Measurements from ENCODE around the gene PHF19.

DNA sequence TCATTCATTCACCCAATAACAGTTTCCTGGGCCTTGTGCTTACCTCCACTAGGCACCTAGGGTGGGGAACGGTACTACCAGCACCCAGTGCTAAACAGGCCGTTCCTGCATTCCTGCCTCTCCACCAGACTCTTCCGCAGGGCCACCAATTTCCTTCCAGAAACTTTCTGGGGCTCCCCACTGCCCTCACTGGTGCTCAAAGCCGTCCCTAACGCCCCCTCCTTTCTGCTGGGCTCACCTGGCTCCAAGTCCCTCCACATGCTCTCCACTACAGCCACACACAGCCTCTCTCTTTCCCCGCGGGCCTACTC is 1.4 kb downstream of the PHF19 start:
- TF ChIP-seq EZH2 (IDR thresholded peaks at IDR 0.05; ENCODE audit: low read length), result no peak
- TF ChIP-seq, protein P1, sequence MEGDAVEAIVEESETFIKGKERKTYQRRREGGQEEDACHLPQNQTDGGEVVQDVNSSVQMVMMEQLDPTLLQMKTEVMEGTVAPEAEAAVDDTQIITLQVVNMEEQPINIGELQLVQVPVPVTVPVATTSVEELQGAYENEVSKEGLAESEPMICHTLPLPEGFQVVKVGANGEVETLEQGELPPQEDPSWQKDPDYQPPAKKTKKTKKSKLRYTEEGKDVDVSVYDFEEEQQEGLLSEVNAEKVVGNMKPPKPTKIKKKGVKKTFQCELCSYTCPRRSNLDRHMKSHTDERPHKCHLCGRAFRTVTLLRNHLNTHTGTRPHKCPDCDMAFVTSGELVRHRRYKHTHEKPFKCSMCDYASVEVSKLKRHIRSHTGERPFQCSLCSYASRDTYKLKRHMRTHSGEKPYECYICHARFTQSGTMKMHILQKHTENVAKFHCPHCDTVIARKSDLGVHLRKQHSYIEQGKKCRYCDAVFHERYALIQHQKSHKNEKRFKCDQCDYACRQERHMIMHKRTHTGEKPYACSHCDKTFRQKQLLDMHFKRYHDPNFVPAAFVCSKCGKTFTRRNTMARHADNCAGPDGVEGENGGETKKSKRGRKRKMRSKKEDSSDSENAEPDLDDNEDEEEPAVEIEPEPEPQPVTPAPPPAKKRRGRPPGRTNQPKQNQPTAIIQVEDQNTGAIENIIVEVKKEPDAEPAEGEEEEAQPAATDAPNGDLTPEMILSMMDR (optimal IDR thresholded peaks at IDR 0.05 in 1 of 3, IDR thresholded peaks at IDR 0.05 in 1 of 3, conservative IDR thresholded peaks at IDR 0.05 in 1 of 3; ENCODE audit: extremely low read depth in 1 of 3, insufficient read depth in 2 of 3, low read length in 3 of 3), result no peak
